HFFc6 (cell line): Measurements from ENCODE around the gene RNF213. TPM values are rescaled to one million over a fixed set of nuclear protein-coding genes. Genes with fewer than 3 reads are reported as not detected.
"Not testable (repeated sequence)": the region's sequence is repeated elsewhere in the genome, so short reads cannot be mapped to it uniquely, and the experiment has no call there.

Source experiments
- DNase-seq: peaks from one replicate; pipeline ENCODE4 v3.0.0-alpha.2; 2018
- H3K27ac Mint-ChIP-seq: 2 replicates; pipeline ENCODE4 v1.8.0; 2020; ENCODE audit warnings: mild to moderate bottlenecking, mixed read lengths
- H3K27me3 Mint-ChIP-seq: 2 replicates; pipeline ENCODE4 v1.8.0; 2021; ENCODE audit warnings: mild to moderate bottlenecking, moderate library complexity, mixed read lengths; ENCODE audit not compliant: insufficient read depth
- H3K36me3 Mint-ChIP-seq: 2 replicates; pipeline ENCODE4 v1.8.0; 2021; ENCODE audit warnings: low read depth, mixed read lengths
- H3K4me1 Mint-ChIP-seq: 2 replicates; pipeline ENCODE4 v1.8.0; 2020; ENCODE audit warnings: low read depth, mixed read lengths
- H3K4me3 Mint-ChIP-seq: 2 replicates; pipeline ENCODE4 v1.8.0; 2020; ENCODE audit warnings: mild to moderate bottlenecking, moderate library complexity, mixed read lengths
- H3K9me3 Mint-ChIP-seq: 2 replicates; pipeline ENCODE4 v1.8.0; 2020; ENCODE audit warnings: mild to moderate bottlenecking, mixed read lengths
- total RNA-seq, 6 experiments: library from RNA; stranded (reverse); fragmentation: NEBNext Ultra II Directional; extraction: Animal tissue kit (Norgen Biotek cat#: 25700); gene quantifications; 2 replicates in 1 of 6; 3 replicates in 5 of 6; pipeline ENCODE4 v1.2.3, GENCODE V29; 2021
- TF ChIP-seq, protein P1 (sequence below): fragments of 200-600 bp; sonication (generic); IDR thresholded peaks from 2 replicates; pipeline ENCODE4 v1.5.0; 2021; ENCODE audit warnings: antibody characterized with exemption, mild to moderate bottlenecking

The RNF213 gene
- total RNA-seq, 6 experiments from 2014 or later, result 42.0 to 51.6 (median 48.3) TPM

DNA sequence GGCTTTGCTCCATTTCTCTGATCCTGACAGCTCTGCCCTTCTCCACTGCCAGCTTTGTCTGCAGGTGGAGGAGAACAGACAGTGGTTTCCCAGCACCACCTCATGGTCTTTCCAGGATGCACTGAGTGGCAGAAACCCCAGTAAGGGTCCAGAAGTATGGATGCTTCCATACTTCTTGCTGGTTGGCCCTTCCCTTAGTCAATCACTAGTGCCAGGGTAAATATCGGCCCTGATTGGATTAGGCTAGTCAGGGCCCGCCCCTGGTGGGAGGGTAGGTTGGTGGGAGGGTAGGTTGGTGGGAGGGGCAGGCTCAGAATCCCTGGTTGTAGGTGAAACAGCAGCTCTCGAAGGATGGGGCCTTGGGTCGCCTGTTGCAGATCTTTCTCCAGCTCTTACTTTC, 10.2 kb downstream of the RNF213 start:
- Mint-ChIP-seq H3K4me1 (no peaks in the 10 kb centered on the region), H3K36me3 (peaks cover 16% of the 10 kb centered on the region), H3K27me3 (no peaks in the 10 kb centered on the region), H3K4me3 (no peak overlapping the region), H3K27ac (no peak overlapping the region), H3K9me3 (no peaks in the 10 kb centered on the region)
- peak; percentile 16 for DNase-seq
- TF ChIP-seq, protein P1, sequence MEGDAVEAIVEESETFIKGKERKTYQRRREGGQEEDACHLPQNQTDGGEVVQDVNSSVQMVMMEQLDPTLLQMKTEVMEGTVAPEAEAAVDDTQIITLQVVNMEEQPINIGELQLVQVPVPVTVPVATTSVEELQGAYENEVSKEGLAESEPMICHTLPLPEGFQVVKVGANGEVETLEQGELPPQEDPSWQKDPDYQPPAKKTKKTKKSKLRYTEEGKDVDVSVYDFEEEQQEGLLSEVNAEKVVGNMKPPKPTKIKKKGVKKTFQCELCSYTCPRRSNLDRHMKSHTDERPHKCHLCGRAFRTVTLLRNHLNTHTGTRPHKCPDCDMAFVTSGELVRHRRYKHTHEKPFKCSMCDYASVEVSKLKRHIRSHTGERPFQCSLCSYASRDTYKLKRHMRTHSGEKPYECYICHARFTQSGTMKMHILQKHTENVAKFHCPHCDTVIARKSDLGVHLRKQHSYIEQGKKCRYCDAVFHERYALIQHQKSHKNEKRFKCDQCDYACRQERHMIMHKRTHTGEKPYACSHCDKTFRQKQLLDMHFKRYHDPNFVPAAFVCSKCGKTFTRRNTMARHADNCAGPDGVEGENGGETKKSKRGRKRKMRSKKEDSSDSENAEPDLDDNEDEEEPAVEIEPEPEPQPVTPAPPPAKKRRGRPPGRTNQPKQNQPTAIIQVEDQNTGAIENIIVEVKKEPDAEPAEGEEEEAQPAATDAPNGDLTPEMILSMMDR, result no peak

DNA sequence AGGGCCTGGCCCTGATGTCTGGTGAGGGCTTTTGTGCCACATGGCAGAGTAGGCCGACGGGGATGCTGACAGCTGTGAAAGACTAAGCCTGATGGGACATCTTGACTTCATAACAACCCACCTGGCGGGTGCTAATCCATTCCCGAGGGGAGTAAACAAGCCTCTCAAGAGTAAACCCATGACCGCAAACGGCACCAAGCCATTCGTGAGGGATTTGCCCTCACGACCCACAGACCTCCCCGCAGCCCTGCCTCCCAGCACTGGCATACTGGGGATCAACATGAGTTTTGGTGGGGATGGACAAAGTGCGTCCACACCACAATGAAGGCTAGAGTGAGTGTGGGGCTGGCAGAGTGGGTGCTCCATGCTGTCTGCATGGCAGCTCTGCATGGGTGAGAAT, 11.7 kb downstream of the RNF213 start:
- no peak for DNase-seq
- H3K4me1 Mint-ChIP-seq, result no peaks in the 10 kb centered on the region
- TF ChIP-seq, protein P1, result no peak

DNA sequence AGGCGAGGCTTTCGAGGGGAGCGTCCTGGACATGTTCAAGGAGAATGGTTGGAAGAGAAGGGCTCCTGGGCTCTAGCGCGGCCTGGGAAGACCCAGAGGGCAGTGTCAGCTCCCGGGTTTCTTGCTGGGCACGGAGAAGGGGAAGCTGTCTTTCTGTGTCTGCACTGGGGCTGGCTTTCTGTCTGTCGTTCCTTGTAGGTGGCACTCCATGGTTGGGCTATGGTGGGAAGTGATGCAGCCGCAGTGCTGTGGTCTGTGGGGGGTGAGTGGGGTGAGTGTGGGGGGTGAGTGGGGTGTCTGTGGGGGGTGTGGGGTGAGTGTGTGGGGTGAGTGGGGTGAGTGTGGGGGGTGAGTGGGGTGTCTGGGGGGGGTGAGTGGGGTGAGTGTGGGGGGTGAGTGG, 13.7 kb downstream of the RNF213 start:
- no peaks in the 10 kb centered on the region for H3K9me3 Mint-ChIP-seq
- no peaks in the 10 kb centered on the region for H3K4me1 Mint-ChIP-seq
- TF ChIP-seq, protein P1, result no peak
- H3K36me3 Mint-ChIP-seq, result peaks cover 10% of the 10 kb centered on the region
- no peaks in the 10 kb centered on the region; the same call in 1 of the 2 replicates for H3K27me3 Mint-ChIP-seq
- no peak for DNase-seq
- no peak overlapping the region for H3K27ac Mint-ChIP-seq
- H3K4me3 Mint-ChIP-seq, result no peak overlapping the region

More for the DNA sequence above, 11.7 kb downstream of the RNF213 start:
- peaks cover 16% of the 10 kb centered on the region for H3K36me3 Mint-ChIP-seq
- H3K27me3 Mint-ChIP-seq, result no peaks in the 10 kb centered on the region; the same call in 1 of the 2 replicates
- no peaks in the 10 kb centered on the region for H3K9me3 Mint-ChIP-seq
- no peak overlapping the region for H3K4me3 Mint-ChIP-seq
- H3K27ac Mint-ChIP-seq, result no peak overlapping the region

DNA sequence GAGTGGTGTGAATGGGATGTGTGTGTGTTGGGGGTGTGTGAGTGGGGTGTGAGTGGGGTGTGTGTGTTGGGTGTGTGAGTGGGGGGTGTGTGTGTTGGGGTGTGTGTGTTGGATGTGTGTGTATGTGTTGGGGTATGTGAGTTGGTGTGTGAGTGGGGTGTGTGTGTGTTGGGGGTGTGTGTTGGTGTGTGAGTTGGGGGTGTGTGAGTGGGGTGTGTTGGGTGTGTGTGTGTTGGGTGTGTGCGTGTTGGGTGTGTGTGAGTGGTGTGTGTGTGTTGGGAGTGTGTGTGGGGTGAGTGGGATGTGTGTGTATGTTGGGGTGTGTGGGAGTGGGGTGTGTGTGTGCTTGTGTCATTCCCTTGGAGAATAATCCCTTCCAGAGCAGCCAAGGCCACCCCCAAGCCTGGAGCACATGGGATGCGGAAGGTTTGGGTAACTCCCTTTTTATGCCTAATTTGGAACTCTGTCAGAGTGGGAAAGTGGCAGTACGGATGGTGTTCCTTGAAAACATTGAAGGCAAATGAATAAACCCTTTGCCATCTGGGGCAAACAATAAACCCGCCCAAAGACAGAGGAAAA, 14.3 kb downstream of the RNF213 start:
- Mint-ChIP-seq H3K9me3 (no peaks in the 10 kb centered on the region), H3K4me1 (no peaks in the 10 kb centered on the region), H3K36me3 (peaks cover 12% of the 10 kb centered on the region), H3K27ac (no peak overlapping the region), H3K27me3 (no peaks in the 10 kb centered on the region; the same call in 1 of the 2 replicates), H3K4me3 (no peak overlapping the region)
- TF ChIP-seq, protein P1, result no peak
- DNase-seq, result no peak

DNA sequence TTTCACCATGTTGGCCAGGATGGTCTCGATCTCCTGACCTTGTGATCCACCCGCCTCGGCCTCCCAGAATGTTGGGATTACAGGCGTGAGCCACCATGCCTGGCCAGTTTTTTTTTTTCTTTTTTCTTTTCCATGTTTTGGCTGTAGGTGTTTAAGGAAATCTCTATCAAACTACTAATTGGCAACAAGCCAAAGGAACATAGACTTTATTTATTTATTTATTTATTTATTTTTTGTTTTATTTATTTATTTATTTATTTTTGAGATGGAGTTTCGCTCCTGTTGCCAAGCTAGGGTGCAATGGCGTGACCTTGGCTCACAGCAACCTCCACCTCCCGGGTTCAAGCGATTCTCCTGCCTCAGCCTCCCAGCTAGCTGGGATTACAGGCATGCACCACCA, 15.2 kb downstream of the RNF213 start:
- not testable (repeated sequence) for H3K9me3 Mint-ChIP-seq, H3K4me1 Mint-ChIP-seq, H3K27me3 Mint-ChIP-seq, H3K27ac Mint-ChIP-seq, DNase-seq, H3K4me3 Mint-ChIP-seq
- H3K36me3 Mint-ChIP-seq, result peaks cover 14% of the 10 kb centered on the region

DNA sequence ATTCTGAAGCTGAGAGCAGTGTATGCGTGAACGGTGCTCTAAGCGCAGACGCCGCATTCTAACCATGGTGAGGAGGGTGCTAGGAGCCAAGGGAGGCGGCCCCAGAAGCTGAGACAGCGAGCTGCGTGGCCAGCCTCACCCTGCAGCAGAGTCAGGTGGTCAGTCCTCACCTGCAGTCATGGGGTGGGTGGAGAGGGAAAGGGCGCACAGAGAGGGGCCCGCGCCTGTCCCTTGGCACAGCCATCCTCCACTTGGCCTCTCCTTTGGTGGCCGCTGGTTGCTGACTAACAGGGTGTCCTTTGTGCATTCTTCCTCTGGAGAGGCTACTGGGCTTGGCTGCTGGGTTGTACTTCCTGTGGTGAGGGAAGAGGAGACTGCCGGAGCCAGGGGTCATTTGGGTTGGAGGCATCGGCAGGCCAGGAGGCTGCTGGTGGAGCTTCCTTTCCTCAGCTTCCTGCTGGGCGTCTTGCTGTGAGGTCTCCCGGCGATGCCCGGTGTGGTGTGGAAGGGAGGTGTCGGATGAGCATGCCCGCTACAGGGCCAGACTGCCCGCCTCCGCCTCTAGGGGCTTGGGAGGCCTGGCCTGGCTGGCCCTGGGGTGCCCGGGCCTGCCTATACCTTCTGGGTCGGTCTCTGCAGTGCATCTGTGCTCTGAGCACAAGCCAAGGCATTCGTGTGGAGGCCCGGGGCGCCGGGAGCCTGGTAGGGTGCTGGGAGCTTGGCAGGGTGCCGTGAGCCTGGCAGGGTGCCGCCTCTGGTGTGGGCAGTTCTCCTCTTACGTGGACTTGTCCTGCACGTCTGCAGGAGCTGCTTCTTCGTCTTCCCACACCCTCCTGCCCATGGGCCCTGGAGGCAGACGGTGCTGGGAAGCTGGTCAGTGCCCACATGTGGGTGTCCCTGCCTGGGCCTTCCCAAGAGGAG, 17.4 kb downstream of the RNF213 start:
- H3K27ac Mint-ChIP-seq, result no peak overlapping the region
- H3K27me3 Mint-ChIP-seq, result no peaks in the 10 kb centered on the region; the same call in 1 of the 2 replicates
- H3K4me1 Mint-ChIP-seq, result no peaks in the 10 kb centered on the region
- TF ChIP-seq, protein P1, result no peak
- no peak for DNase-seq
- H3K9me3 Mint-ChIP-seq, result no peaks in the 10 kb centered on the region
- peaks cover 14% of the 10 kb centered on the region for H3K36me3 Mint-ChIP-seq
- no peak overlapping the region for H3K4me3 Mint-ChIP-seq
